GM13977 (cell line): ENCODE measurements around the gene CSHL1.
"Not testable (repeated sequence)": the region's sequence is repeated elsewhere in the genome, so short reads cannot be mapped to it uniquely, and the experiment has no call there.

ENCODE experiments used
- DNase-seq: peaks from one replicate; pipeline ENCODE4 v3.0.0; 2012; ENCODE audit warnings: low spot score
- CTCF ChIP-seq: IDR thresholded peaks from 2 replicates; pipeline ENCODE4 v1.5.1; 2012; ENCODE audit warnings: mild to moderate bottlenecking, control low read depth; ENCODE audit not compliant: insufficient read depth; ENCODE audit errors: extremely low read depth, missing control alignments
- in situ Hi-C: fragments of 300-500 bp; cut with MboI; formaldehyde crosslinking; loops from one replicate; pipeline ENCODE4 v1.12.0; 2022; ENCODE audit warnings: low sequenced_read_pairs, low pct_unique_long_range_greater_than_20kb, mixed read lengths, inconsistent platforms; ENCODE audit not compliant: unreplicated experiment

CSHL1 gene

GRCh38 chr17:63929860-63930766 lies 19.1 kb upstream of the CSHL1 start:
- in situ Hi-C loops = no loop called here
- no peak for TF ChIP-seq CTCF
- no peak for DNase-seq

- DNase-seq = no peak
- in situ Hi-C loops = no loop called here
- TF ChIP-seq CTCF = no peak
Measured at GRCh38 chr17:63928966-63929695, 18.1 kb upstream of the CSHL1 start.

GRCh38 chr17:63928172-63928666 lies 17.2 kb upstream of the CSHL1 start:
- TF ChIP-seq CTCF = no peak
- in situ Hi-C loops = no loop called here
- DNase-seq = no peak

- no peak for TF ChIP-seq CTCF
- DNase-seq = peak; percentile 23
- in situ Hi-C loops = no loop called here
Measured at GRCh38 chr17:63927464-63928171, 16.6 kb upstream of the CSHL1 start.

- TF ChIP-seq CTCF = no peak
- DNase-seq = no peak
- in situ Hi-C loops = no loop called here
Measured at GRCh38 chr17:63926164-63926563, 15.1 kb upstream of the CSHL1 start.

GRCh38 chr17:63925615-63926014 lies 14.6 kb upstream of the CSHL1 start:
- in situ Hi-C loops = no loop called here
- no peak for TF ChIP-seq CTCF
- DNase-seq = peak; percentile 29

GRCh38 chr17:63922402-63922801 lies 11.3 kb upstream of the CSHL1 start:
- in situ Hi-C loops = loop anchor here (25.0 kb wide), 1 partner anchor 365 kb away; no protein-coding TSS in a partner anchor
- not testable (repeated sequence) for DNase-seq

GRCh38 chr17:63920779-63921178 lies 9.7 kb upstream of the CSHL1 start:
- in situ Hi-C loops = loop anchor here (25.0 kb wide), 1 partner anchor 367 kb away; no protein-coding TSS in a partner anchor
- not testable (repeated sequence) for DNase-seq

GRCh38 chr17:63920050-63920449 lies 9.0 kb upstream of the CSHL1 start:
- not testable (repeated sequence) for DNase-seq
- in situ Hi-C loops = loop anchor here (25.0 kb wide), 1 partner anchor 367 kb away; no protein-coding TSS in a partner anchor
